Common myeloid progenitor, CD34-positive (primary cell): ENCODE measurements around the gene DDX52.
A peak's percentile ranks its signal among the peaks of the same experiment; 100 is the strongest.

ENCODE experiments used
- CTCF ChIA-PET: fragments of 350-600 bp; sonication (Branson Sonifier 250); formaldehyde crosslinking; loops from one replicate; lab custom pipeline; 2021; ENCODE audit warnings: antibody characterized with exemption; lab: Charles Lee
- POLR2A ChIA-PET: fragments of 350-600 bp; sonication (Branson Sonifier 250); formaldehyde crosslinking; loops from one replicate; lab custom pipeline; 2021; ENCODE audit warnings: antibody characterized with exemption; lab: Charles Lee
- DNase-seq, 3 donors: peaks; one replicate each; pipeline versions ENCODE4 v3.0.0 to v3.0.0-alpha.2; 2013
- H3K27ac ChIP-seq, 2 experiments: 1 replicate in 1 of 2; 2 replicates in 1 of 2; pipeline ENCODE4 v1.7.0; 2013; ENCODE audit warnings: inconsistent platforms in 2 of 2, low read length in 2 of 2, mild to moderate bottlenecking in 2 of 2, low read depth in 1 of 2, moderate library complexity in 1 of 2; ENCODE audit not compliant: severe bottlenecking in 2 of 2, insufficient read depth in 1 of 2, poor library complexity in 1 of 2
- H3K27me3 ChIP-seq, 5 experiments: replicated peaks in 2 of 5; 1 replicate in 3 of 5; 2 replicates in 2 of 5; pipeline versions ENCODE4 v1.6.1 to v1.7.0; 2013; ENCODE audit warnings: low read length in 4 of 5, mild to moderate bottlenecking in 2 of 5, moderate library complexity in 2 of 5, inconsistent platforms in 1 of 5; ENCODE audit not compliant: insufficient read depth in 5 of 5, control insufficient read depth in 4 of 5
- H3K36me3 ChIP-seq, 4 experiments: 1 replicate in 2 of 4; 2 replicates in 2 of 4; pipeline versions ENCODE4 v1.6.1 to v1.7.0; 2013; ENCODE audit warnings: low read length in 3 of 4, control low read depth in 1 of 4, mild to moderate bottlenecking in 1 of 4; ENCODE audit not compliant: control insufficient read depth in 4 of 4, insufficient read depth in 4 of 4
- H3K4me1 ChIP-seq, 4 experiments: 1 replicate in 3 of 4; 2 replicates in 1 of 4; pipeline versions ENCODE4 v1.6.1 to v1.7.1; 2013; ENCODE audit warnings: low read length in 3 of 4, mild to moderate bottlenecking in 3 of 4, control low read depth in 1 of 4, inconsistent platforms in 1 of 4, moderate library complexity in 1 of 4; ENCODE audit not compliant: control insufficient read depth in 4 of 4, insufficient read depth in 4 of 4; ENCODE audit errors: control extremely low read depth in 1 of 4
- H3K4me3 ChIP-seq, 7 experiments: 1 replicate in 4 of 7; 2 replicates in 3 of 7; pipeline versions ENCODE4 v1.5.1 to v1.7.0; 2013; ENCODE audit warnings: mild to moderate bottlenecking in 7 of 7, low read length in 6 of 7, moderate library complexity in 6 of 7, inconsistent platforms in 2 of 7, low read depth in 2 of 7, control low read depth in 1 of 7; ENCODE audit not compliant: insufficient read depth in 4 of 7, control insufficient read depth in 1 of 7; ENCODE audit errors: extremely low read depth in 1 of 7
- H3K9me3 ChIP-seq, 5 experiments: 1 replicate in 4 of 5; 2 replicates in 1 of 5; pipeline versions ENCODE4 v1.6.1 to v1.7.1; 2013; ENCODE audit warnings: low read length in 4 of 5, mild to moderate bottlenecking in 2 of 5, inconsistent platforms in 1 of 5, low read depth in 1 of 5, moderate library complexity in 1 of 5; ENCODE audit not compliant: control insufficient read depth in 4 of 5, insufficient read depth in 2 of 5; ENCODE audit errors: control extremely low read depth in 1 of 5
- WGBS: methylation state at CpG from one replicate; pipeline ENCODE4 v1.1.5; 2013; ENCODE audit not compliant: insufficient coverage; 5-methylcytosine and 5-hydroxymethylcytosine counted together

The DDX52 gene

GRCh38 chr17:37570527-37571093 lies 72.6 kb downstream of the DDX52 start:
- H3K27ac ChIP-seq = no peak overlapping the region
- no peaks in the 10 kb centered on the region for H3K4me1 ChIP-seq
- peaks cover 18 to 69% (median 35%) of the 10 kb centered on the region in 4 experiments for H3K36me3 ChIP-seq
- peaks cover 0 to 7% (median 3%) of the 10 kb centered on the region in 5 experiments for H3K9me3 ChIP-seq
- H3K27me3 ChIP-seq = no peaks in the 10 kb centered on the region
- peak; percentile 50 to 81 (median 80) for DNase-seq
- ChIA-PET POLR2A (no interaction called here), CTCF (interaction anchor here (0.9 to 2.1 kb wide), 10 partner anchors 9 to 197 kb away, joined by 3 to 9 read pairs (median 3); no protein-coding TSS in a partner anchor)
- H3K4me3 ChIP-seq = no peak overlapping the region
- WGBS = 93% methylated on average over 4 of the region's 8 CpGs

DNA sequence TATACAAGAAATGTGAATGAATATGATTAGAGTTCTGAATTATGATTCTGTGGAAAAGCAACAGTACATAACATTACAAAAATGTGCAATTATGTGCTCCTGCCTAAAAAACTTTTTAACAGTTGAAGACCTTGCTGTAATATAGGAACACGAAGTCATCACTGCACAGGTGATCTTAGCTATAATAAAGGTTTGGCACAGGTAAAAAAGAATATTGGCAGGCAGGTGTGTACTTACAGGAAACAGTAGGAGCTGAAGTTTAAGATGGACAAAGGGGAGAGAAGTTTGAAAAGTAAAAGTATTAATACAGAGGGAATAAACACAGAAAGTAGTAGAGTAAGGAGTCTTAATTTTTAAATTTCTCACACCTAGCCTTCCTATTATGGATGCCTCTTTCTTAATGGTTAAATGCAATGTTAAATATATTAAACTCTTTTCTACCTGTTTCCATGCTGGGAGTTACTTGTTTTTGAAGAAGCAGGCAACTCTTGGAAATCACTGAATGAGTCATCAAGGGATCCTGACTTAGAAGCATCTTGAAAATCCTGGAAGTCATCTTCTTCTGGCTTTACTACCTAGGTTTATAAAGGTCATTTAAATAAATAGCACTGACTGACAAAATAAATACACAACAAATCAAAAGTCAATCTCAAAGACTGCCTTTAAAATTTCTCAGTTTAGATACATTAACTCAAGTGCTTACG lies 74.7 kb downstream of the DDX52 start:
- POLR2A ChIA-PET = no interaction called here
- no peak for DNase-seq
- no peaks in the 10 kb centered on the region for H3K9me3 ChIP-seq
- no peak overlapping the region for H3K4me3 ChIP-seq
- peaks cover 20 to 63% (median 37%) of the 10 kb centered on the region in 4 experiments for H3K36me3 ChIP-seq
- H3K27ac ChIP-seq = no peak overlapping the region
- 100% methylated on average over 1 of the region's 2 CpGs for WGBS
- H3K27me3 ChIP-seq = no peaks in the 10 kb centered on the region
- CTCF ChIA-PET = interaction anchor here (1.6 kb wide), 1 partner anchor 16 kb away, joined by 3 read pairs; no protein-coding TSS in a partner anchor
- H3K4me1 ChIP-seq = no peaks in the 10 kb centered on the region

GRCh38 chr17:37567538-37567937 lies 75.7 kb downstream of the DDX52 start:
- DNase-seq = no peak
- ChIA-PET POLR2A (no interaction called here), CTCF (no interaction called here)
- peaks cover 17 to 60% (median 36%) of the 10 kb centered on the region in 4 experiments for H3K36me3 ChIP-seq
- no peaks in the 10 kb centered on the region for H3K27me3 ChIP-seq
- no peak overlapping the region for H3K27ac ChIP-seq
- H3K4me3 ChIP-seq = no peak overlapping the region
- H3K9me3 ChIP-seq = no peaks in the 10 kb centered on the region
- 100% methylated on average over 2 of the region's 4 CpGs for WGBS
- no peaks in the 10 kb centered on the region for H3K4me1 ChIP-seq

GRCh38 chr17:37567137-37567536 lies 76.1 kb downstream of the DDX52 start:
- Histone ChIP-seq H3K27me3 (no peaks in the 10 kb centered on the region), H3K4me3 (no peak overlapping the region), H3K36me3 (peaks cover 15 to 60% (median 36%) of the 10 kb centered on the region in 4 experiments), H3K9me3 (no peaks in the 10 kb centered on the region), H3K27ac (no peak overlapping the region), H3K4me1 (no peaks in the 10 kb centered on the region)
- 100% methylated on average over 1 of the region's 2 CpGs for WGBS
- CTCF ChIA-PET = no interaction called here
- POLR2A ChIA-PET = no interaction called here
- no peak for DNase-seq

- Histone ChIP-seq H3K27me3 (no peaks in the 10 kb centered on the region), H3K36me3 (peaks cover 15 to 66% (median 43%) of the 10 kb centered on the region in 4 experiments), H3K4me3 (no peak overlapping the region), H3K9me3 (no peaks in the 10 kb centered on the region), H3K27ac (no peak overlapping the region), H3K4me1 (no peaks in the 10 kb centered on the region)
- ChIA-PET POLR2A (no interaction called here), CTCF (no interaction called here)
- DNase-seq = no peak
- WGBS = 100% methylated on average over 3 of the region's 3 CpGs
These were observed 79.0 kb downstream of the DDX52 start for GRCh38 chr17:37564252-37564651.

DNA sequence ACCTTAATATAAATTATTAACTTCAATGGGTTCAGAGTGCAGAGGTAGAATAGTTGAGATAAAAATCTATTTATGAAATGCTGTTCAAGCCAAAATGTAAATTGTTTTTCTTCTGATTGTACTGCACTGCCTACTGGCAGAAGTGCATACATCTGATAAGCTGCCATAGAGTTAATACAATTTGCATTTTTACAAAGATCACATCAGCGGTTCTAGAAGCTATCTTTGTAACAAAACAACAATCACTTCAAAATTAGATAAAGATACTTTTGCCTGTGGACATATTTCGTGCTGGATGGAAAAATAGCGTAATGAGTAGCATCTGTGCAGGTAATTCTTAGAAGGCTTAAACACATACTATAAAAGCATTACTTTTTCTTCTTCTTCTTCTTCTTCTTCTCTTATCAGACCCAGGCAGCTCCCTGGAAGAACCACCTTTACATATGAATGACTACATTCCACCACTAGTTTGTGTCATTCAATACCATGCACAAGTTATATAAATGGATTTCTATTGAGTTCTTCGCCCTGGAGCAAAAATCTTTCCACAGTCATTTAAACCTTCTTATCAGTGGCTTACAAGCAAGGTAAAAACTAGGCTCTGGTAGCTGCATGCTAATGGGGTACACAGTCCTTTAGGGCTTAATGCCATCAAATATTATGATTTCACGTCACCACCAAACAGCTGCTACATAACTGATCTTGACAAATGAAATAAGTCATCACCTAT lies 81.1 kb downstream of the DDX52 start:
- no peak for DNase-seq
- CTCF ChIA-PET = no interaction called here
- Histone ChIP-seq H3K27me3 (no peaks in the 10 kb centered on the region), H3K27ac (no peak overlapping the region), H3K4me3 (no peak overlapping the region), H3K9me3 (no peaks in the 10 kb centered on the region), H3K4me1 (no peaks in the 10 kb centered on the region), H3K36me3 (peaks cover 19 to 66% (median 40%) of the 10 kb centered on the region in 4 experiments)
- no CpG with 5 or more reads among the region's 5 CpGs for WGBS
- POLR2A ChIA-PET = no interaction called here
